ENCODE results near the gene GLIS1. TPM values are rescaled to one million over a fixed set of nuclear protein-coding genes. Genes with fewer than 3 reads are reported as not detected.

The GLIS1 gene
- polyA plus RNA-seq, 1 donor: not detected

GRCh38 chr1:53633073-53633704 lies 105.8 kb downstream of the GLIS1 start:
- DNase-seq: no peak

- no peak for DNase-seq
Observed at GRCh38 chr1:53631622-53632310, 107.2 kb downstream of the GLIS1 start.

- DNase-seq: no peak
Observed at GRCh38 chr1:53629101-53629691, 109.8 kb downstream of the GLIS1 start.

- no peak for DNase-seq
Observed at GRCh38 chr1:53628286-53628955, 110.5 kb downstream of the GLIS1 start.

GRCh38 chr1:53627666-53628065 lies 111.3 kb downstream of the GLIS1 start:
- DNase-seq: no peak

GRCh38 chr1:53627031-53627430 lies 111.9 kb downstream of the GLIS1 start:
- no peak for DNase-seq

GRCh38 chr1:53626616-53627015 lies 112.3 kb downstream of the GLIS1 start:
- no peak for DNase-seq

- DNase-seq: no peak
Observed at GRCh38 chr1:53625766-53626520, 113.0 kb downstream of the GLIS1 start.

GRCh38 chr1:53625049-53625448 lies 113.9 kb downstream of the GLIS1 start:
- DNase-seq: no peak

- DNase-seq: no peak
Observed at GRCh38 chr1:53622531-53622930, 116.4 kb downstream of the GLIS1 start.

GRCh38 chr1:53621144-53621543 lies 117.8 kb downstream of the GLIS1 start:
- DNase-seq: no peak

GRCh38 chr1:53620061-53620855 lies 118.7 kb downstream of the GLIS1 start:
- no peak for DNase-seq

- DNase-seq: no peak
Observed at GRCh38 chr1:53619367-53620060, 119.5 kb downstream of the GLIS1 start.

GRCh38 chr1:53618500-53619366 lies 120.2 kb downstream of the GLIS1 start:
- DNase-seq: no peak

GRCh38 chr1:53617851-53618499 lies 121.0 kb downstream of the GLIS1 start:
- no peak for DNase-seq

GRCh38 chr1:53617382-53617781 lies 121.6 kb downstream of the GLIS1 start:
- DNase-seq: no peak

- DNase-seq: no peak
Observed at GRCh38 chr1:53616927-53617326, 122.0 kb downstream of the GLIS1 start.

- no peak for DNase-seq
Observed at GRCh38 chr1:53616511-53616910, 122.5 kb downstream of the GLIS1 start.

- DNase-seq: no peak
Observed at GRCh38 chr1:53615101-53615500, 123.9 kb downstream of the GLIS1 start.

Data from hindlimb muscle (tissue), 1 donor.